Brain microvascular endothelial cell (primary cell): ENCODE measurements around the gene DNAJC21.

ENCODE experiments used
- DNase-seq: peaks from one replicate; pipeline ENCODE4 v3.0.0-alpha.2; 2020
- H3K27ac ChIP-seq: fragments of 250-450 bp; sonication (Bioruptor Pico); 2 replicates; pipeline ENCODE4 v1.5.1; 2020; ENCODE audit warnings: mild to moderate bottlenecking, moderate library complexity
- H3K27me3 ChIP-seq: fragments of 250-450 bp; sonication (Bioruptor Pico); replicated peaks from 2 replicates; pipeline ENCODE4 v1.5.1; 2020; ENCODE audit warnings: mild to moderate bottlenecking
- H3K36me3 ChIP-seq: fragments of 250-450 bp; sonication (Bioruptor Pico); replicated peaks from 2 replicates; pipeline ENCODE4 v1.5.1; 2020; ENCODE audit warnings: mild to moderate bottlenecking
- H3K4me3 ChIP-seq: 2 replicates; pipeline ENCODE4 v1.5.1; 2011; ENCODE audit warnings: low read depth, mild to moderate bottlenecking, control low read depth, low read length, moderate library complexity
- in situ Hi-C: cut with HindIII; loops from 2 replicates; pipeline ENCODE4 v1.10.0; 2017; ENCODE audit warnings: low sequenced_read_pairs, low pct_ligation_motif_present
- TF ChIP-seq, protein P1 (sequence below): IDR thresholded peaks from 2 replicates; pipeline ENCODE4 v1.5.1; 2011; ENCODE audit warnings: low read depth, mild to moderate bottlenecking, moderate library complexity, low read length, control low read depth, inconsistent platforms; ENCODE audit errors: missing control alignments

Gene DNAJC21

DNA sequence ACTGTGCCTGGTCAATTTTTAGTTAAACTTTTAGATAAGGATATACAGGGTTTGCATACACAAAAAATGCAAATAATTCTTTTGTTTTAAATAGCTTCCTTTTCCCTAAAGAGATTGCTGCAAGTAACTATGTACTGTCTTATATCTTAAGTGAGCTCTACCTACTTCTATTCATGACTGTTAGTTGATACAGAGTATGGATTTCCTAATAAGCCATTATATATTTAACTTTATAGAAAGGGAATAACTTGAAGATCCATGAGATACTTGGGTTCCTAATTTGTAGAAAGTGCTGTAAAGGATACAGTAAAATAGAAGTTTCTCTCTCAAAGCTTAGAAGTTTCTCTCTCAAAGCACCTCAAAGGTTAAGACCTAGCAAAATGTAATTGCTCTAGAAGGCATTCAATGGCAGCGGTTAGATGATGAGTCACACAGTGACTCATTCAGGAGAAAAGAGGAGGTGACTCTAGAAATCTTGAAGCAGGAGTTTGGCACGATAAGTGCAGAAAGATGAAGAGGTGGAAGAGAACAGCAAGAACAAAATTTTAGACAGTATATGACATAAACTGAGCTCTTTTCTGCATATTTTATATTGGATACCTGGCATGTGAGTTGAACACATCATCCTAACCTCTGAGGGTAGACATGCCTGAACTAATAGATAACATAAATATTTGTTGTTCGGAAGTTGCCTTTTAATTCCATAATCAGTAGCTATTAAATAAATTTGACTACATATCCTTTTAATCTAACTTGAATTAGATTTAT lies 5.5 kb upstream of the DNAJC21 start:
- peak; percentile 87 for DNase-seq
- Histone ChIP-seq H3K36me3 (peaks cover 31% of the 10 kb centered on the region), H3K4me3 (no peak overlapping the region), H3K27ac (no peak overlapping the region), H3K27me3 (no peaks in the 10 kb centered on the region)
- in situ Hi-C loops = loop anchor here (25.0 kb wide), 1 partner anchor 437 kb away; no protein-coding TSS in a partner anchor
- TF ChIP-seq, protein P1, sequence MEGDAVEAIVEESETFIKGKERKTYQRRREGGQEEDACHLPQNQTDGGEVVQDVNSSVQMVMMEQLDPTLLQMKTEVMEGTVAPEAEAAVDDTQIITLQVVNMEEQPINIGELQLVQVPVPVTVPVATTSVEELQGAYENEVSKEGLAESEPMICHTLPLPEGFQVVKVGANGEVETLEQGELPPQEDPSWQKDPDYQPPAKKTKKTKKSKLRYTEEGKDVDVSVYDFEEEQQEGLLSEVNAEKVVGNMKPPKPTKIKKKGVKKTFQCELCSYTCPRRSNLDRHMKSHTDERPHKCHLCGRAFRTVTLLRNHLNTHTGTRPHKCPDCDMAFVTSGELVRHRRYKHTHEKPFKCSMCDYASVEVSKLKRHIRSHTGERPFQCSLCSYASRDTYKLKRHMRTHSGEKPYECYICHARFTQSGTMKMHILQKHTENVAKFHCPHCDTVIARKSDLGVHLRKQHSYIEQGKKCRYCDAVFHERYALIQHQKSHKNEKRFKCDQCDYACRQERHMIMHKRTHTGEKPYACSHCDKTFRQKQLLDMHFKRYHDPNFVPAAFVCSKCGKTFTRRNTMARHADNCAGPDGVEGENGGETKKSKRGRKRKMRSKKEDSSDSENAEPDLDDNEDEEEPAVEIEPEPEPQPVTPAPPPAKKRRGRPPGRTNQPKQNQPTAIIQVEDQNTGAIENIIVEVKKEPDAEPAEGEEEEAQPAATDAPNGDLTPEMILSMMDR = no peak

DNA sequence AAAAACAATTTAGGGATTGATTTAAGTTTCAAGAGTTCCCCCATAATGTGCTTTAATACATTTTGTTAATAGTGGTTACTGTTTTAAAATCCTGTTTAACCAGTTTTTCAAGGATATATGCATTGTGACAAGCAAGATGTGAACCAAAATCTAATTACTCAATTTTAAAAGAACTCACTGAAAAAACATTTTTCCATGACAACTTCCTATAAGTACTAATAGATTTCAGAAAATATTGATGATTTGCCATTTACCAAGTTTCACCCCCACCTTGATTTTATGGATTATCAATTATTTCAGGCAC lies 4.9 kb upstream of the DNAJC21 start:
- Histone ChIP-seq H3K36me3 (peaks cover 31% of the 10 kb centered on the region), H3K27me3 (no peaks in the 10 kb centered on the region), H3K4me3 (no peak overlapping the region), H3K27ac (no peak overlapping the region)
- TF ChIP-seq, protein P1 = no peak
- in situ Hi-C loops = loop anchor here (25.0 kb wide), 1 partner anchor 437 kb away; no protein-coding TSS in a partner anchor
- DNase-seq = no peak

DNA sequence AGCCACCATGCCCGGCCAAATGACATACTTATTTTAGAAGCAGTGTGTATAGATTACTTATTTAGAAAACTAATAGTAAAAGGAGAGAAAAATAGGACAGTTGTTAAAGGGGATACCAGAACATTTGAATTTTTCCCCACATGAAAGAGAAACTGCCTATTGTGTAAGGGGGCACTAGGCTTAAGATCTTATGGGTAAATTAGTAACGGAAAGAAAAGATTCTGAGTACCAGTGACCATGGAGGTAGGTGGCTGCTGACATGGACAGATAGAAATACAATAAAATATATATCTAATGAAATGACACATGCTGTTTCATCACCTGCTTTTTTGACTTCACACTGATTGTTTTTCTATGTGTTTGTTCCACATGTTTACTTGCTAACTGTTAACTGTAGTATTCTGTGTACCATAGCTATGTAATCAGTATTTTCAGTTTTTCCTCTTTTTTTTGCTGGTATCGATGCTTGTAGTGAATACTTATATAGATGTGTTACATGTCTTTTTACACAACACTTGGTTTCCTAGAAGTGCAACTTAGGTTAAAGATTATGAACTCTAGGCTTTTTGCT lies 3.0 kb upstream of the DNAJC21 start:
- no peak for DNase-seq
- Histone ChIP-seq H3K4me3 (no peak overlapping the region), H3K27ac (no peak overlapping the region), H3K27me3 (no peaks in the 10 kb centered on the region), H3K36me3 (peaks cover 25% of the 10 kb centered on the region)
- in situ Hi-C loops = no loop called here
- TF ChIP-seq, protein P1 = no peak

DNA sequence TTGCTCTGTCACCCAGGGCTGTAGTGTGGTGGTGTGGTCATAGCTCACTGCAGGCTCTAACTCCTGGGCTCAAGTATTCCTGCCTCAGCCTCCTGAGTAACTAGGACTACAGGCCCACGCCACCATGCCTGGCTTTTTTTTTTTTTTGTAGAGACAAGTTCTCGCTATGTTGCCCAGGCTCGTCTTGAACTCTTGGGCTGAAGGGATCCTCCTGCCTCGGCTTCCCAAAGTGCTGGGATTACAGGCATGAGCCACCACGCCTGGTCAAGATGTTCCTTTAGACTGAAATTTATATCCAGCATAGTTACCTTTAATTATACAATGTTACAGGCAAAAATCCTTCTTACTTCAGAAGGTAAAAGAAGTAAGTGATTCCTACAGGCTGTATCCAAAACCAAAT lies 1.6 kb upstream of the DNAJC21 start:
- in situ Hi-C loops = no loop called here
- TF ChIP-seq, protein P1 = no peak
- Histone ChIP-seq H3K36me3 (peaks cover 20% of the 10 kb centered on the region), H3K4me3 (no peak overlapping the region), H3K27me3 (no peaks in the 10 kb centered on the region), H3K27ac (no peak overlapping the region)
- no peak for DNase-seq

DNA sequence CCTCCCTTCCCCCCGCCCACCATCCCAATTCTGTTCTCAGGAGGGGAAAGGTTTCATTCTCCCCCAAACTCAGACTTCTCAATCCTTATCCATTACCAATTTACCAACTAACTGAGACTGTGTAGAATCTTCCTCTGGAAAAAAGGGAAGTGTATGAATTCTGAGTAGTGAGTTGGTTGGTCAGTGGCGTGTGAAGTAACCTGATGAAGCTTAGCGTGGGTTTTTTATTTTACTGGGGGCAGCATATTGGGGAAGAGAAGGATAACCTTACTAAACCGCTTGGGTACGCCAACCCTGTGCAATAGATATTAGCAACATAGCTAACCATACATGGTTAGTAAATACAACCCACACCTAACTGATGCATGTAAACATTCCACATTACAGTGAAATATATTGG lies 1.1 kb upstream of the DNAJC21 start:
- TF ChIP-seq, protein P1 = no peak
- in situ Hi-C loops = no loop called here
- no peaks in the 10 kb centered on the region for H3K27me3 ChIP-seq
- H3K36me3 ChIP-seq = peaks cover 15% of the 10 kb centered on the region
- H3K4me3 ChIP-seq = no peak overlapping the region
- H3K27ac ChIP-seq = no peak overlapping the region
- no peak for DNase-seq
